Effector memory CD4-positive, alpha-beta T cell (primary cell): Measurements from ENCODE around the gene NET1.
"Not testable (repeated sequence)": the region's sequence is repeated elsewhere in the genome, so short reads cannot be mapped to it uniquely, and the experiment has no call there.

Source experiments
- DNase-seq, 3 donors: peaks; one replicate each; pipeline ENCODE4 v3.0.0-alpha.2; 2020
- H3K27ac ChIP-seq: 2 replicates; pipeline ENCODE4 v1.7.0; 2013; ENCODE audit warnings: mild to moderate bottlenecking, low read length, moderate library complexity; ENCODE audit not compliant: insufficient read depth, poor library complexity, severe bottlenecking
- H3K27me3 ChIP-seq: replicated peaks from 2 replicates; pipeline ENCODE4 v1.7.0; 2013; ENCODE audit warnings: mild to moderate bottlenecking, low read length; ENCODE audit not compliant: insufficient read depth, control insufficient read depth, poor library complexity, severe bottlenecking
- H3K36me3 ChIP-seq: 2 replicates; pipeline ENCODE4 v1.7.0; 2013; ENCODE audit warnings: mild to moderate bottlenecking, low read length, moderate library complexity; ENCODE audit not compliant: control insufficient read depth, insufficient read depth
- H3K4me1 ChIP-seq: 2 replicates; pipeline ENCODE4 v1.7.0; 2013; ENCODE audit warnings: low read length, mild to moderate bottlenecking; ENCODE audit not compliant: control insufficient read depth, insufficient read depth, poor library complexity, severe bottlenecking
- H3K4me3 ChIP-seq: 2 replicates; pipeline ENCODE4 v1.7.0; 2013; ENCODE audit warnings: low read length, low read depth, mild to moderate bottlenecking; ENCODE audit not compliant: insufficient read depth, poor library complexity, severe bottlenecking
- H3K9me3 ChIP-seq: 2 replicates; pipeline ENCODE4 v1.7.0; 2013; ENCODE audit warnings: mild to moderate bottlenecking, low read length, moderate library complexity; ENCODE audit not compliant: control insufficient read depth

NET1 gene

DNA sequence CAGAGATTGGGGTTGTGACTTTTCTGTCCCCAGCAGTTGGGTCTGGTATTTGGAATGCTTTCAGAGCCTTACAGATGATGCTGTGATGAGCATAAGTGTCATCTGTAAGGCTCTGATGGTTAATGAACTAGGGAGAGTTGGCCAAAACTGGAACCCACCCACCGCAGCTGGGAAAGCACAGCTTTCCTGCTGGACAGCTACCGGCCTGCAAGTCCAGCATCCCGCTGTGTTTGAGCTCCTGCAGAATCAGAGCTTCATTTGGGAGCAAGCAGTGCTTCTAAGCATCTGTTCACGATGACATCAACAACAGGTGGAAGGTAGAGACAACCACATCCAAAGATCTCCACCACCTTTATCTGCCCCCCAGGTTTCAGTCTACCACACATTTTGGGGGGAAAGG lies 35.9 kb upstream of the NET1 start:
- no peaks in the 10 kb centered on the region for H3K4me1 ChIP-seq
- no peak for DNase-seq
- H3K9me3 ChIP-seq = no peaks in the 10 kb centered on the region
- H3K4me3 ChIP-seq = no peak overlapping the region
- no peaks in the 10 kb centered on the region for H3K36me3 ChIP-seq
- no peak overlapping the region for H3K27ac ChIP-seq
- no peaks in the 10 kb centered on the region for H3K27me3 ChIP-seq

DNA sequence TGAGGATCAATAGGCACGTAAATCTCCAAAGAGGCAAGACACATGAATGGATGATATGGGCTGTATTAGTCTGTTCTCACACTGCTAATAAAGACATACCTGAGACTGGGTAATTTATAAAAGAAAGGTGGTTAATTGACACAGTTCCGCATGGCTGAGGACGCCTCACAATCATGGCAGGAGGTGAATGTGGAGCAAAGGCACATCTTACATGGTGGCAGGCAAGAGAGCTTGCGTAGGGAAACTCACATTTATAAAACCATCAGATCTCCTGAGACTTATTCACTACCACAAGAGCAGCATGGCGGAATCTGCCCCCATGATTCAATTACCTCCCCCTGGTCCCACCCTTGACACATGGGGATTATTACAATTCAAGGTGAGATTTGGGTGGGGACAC lies 33.2 kb upstream of the NET1 start:
- H3K27me3 ChIP-seq, H3K4me3 ChIP-seq, H3K4me1 ChIP-seq, H3K36me3 ChIP-seq, H3K27ac ChIP-seq, DNase-seq, H3K9me3 ChIP-seq: not testable (repeated sequence)

DNA sequence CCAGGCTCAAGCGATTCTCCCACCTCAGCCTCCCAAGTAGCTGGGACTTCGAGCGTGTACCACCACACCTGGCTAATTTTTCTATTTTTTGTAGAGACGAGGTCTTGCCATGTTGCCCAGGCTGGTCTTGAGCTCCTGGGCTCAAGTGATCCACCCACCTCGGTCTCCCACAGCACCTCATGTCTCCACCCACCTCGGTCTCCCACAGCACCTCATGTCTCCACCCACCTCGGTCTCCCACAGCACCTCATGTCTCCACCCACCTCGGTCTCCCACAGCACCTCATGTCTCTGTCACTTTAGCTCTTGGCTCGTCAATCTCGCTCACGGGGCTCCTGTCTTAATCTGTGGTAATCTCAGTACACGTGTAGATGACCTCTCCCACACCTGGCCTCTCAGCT lies 32.0 kb upstream of the NET1 start:
- not testable (repeated sequence) for H3K4me3 ChIP-seq, H3K4me1 ChIP-seq, H3K27ac ChIP-seq, H3K27me3 ChIP-seq, H3K36me3 ChIP-seq, DNase-seq, H3K9me3 ChIP-seq

DNA sequence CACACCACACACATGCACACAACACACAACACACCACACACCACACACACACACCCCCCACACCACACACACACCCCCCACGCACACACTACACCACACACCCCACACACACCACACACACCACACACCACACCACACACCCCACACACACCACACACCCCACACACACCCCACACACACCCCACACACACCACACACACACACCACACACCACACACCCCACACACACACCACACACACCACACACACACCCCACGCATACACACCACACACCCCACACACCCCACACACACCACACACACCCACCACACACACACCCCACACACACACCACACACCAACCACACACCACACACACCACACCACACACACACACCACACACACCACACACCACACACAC lies 31.2 kb upstream of the NET1 start:
- H3K36me3 ChIP-seq = no peaks in the 10 kb centered on the region
- no peak for DNase-seq
- H3K27ac ChIP-seq = no peak overlapping the region
- H3K4me1 ChIP-seq = no peaks in the 10 kb centered on the region
- no peaks in the 10 kb centered on the region for H3K9me3 ChIP-seq
- H3K27me3 ChIP-seq = no peaks in the 10 kb centered on the region
- H3K4me3 ChIP-seq = no peak overlapping the region

DNA sequence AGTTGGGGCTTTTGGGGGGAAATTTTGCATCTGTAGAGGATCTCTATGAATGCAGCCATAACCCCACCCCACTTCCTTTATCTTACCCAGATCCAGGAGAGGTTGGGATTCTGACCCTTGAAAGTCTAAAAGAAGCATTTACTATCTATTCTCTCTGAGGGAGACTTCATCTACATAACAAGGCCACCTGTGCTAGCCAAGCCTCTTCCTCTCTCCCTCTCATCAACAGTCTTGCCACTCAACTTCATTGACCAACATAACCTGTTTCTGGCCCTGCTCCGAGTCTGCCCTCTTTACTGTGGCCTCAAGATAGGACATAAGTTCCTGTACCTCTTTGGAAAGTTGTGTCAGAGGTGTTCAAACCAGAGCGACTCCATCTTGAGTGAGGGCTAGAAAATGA lies 27.1 kb upstream of the NET1 start:
- H3K4me3 ChIP-seq = no peak overlapping the region
- no peaks in the 10 kb centered on the region for H3K4me1 ChIP-seq
- no peak overlapping the region for H3K27ac ChIP-seq
- DNase-seq = no peak
- H3K9me3 ChIP-seq = no peaks in the 10 kb centered on the region
- no peaks in the 10 kb centered on the region for H3K36me3 ChIP-seq
- H3K27me3 ChIP-seq = no peaks in the 10 kb centered on the region

DNA sequence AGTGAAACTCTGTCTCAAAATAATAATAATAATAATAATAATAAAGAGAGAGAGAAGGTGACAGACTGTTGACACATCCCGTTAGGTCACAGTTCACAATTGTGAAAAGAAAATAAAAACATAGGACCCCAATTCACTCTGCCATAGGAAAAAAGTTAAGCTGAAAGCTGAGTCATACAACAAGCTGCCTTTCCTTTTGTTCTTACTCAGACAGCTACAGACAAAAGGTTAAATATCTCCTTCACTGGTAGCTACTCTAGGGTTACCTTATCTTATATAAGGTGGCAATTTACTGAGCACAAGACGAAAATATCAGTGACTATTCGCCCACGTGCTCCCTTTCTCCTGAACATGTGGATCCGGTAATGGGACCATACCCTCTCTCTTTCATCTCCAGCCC lies 25.2 kb upstream of the NET1 start:
- Histone ChIP-seq H3K9me3 (no peaks in the 10 kb centered on the region), H3K4me1 (no peaks in the 10 kb centered on the region), H3K27ac (no peak overlapping the region), H3K36me3 (no peaks in the 10 kb centered on the region), H3K4me3 (no peak overlapping the region), H3K27me3 (no peaks in the 10 kb centered on the region)
- no peak for DNase-seq

DNA sequence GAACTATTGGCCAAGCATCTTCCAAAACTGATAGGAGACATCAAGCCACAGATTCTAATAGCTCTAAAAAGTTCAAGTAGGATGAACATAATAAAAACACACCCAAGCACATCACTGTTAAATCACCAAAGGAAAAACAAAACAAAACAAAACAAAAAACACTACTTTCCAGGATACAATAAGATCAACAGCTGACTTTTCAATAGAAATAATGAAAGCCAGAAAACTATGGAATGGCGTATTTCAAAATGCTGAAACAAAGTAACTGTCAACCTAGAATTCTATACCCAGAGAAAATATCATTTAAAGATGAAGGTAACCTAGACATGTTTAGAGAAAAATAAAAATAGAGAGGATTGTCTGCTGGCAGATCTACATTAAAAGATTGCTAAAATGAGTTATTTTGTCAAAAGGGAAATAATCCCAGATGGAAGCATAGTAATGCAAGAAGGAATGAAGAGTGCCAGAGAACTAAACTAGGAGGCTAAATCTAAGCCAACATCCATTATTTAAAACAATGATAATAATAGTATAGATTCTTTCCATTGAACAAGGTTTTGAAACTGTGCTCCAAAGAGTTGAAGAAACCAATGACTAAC lies 21.7 kb upstream of the NET1 start:
- no peaks in the 10 kb centered on the region for H3K9me3 ChIP-seq
- H3K27ac ChIP-seq = no peak overlapping the region
- no peak for DNase-seq
- H3K4me1 ChIP-seq = no peaks in the 10 kb centered on the region
- no peaks in the 10 kb centered on the region for H3K36me3 ChIP-seq
- no peak overlapping the region for H3K4me3 ChIP-seq
- H3K27me3 ChIP-seq = no peaks in the 10 kb centered on the region

DNA sequence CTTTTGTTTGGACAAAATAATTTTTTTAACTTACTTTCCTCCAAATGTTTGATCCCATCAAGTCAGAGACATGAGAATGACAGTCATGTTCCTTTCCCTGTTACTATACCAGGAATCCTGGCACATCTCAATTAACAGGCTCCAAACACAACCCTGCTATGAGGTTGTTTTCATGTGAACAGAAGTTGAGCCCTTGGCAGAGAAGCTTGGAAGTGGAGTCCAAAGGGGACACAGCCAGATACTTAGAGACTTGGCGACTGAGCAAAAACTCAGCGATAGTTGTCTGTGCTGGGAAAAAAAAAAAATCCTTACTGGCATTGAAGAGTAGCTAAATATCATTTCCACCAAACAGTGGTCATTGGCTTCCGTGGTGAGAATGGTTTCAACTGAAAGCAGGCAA lies 20.6 kb upstream of the NET1 start:
- H3K27ac ChIP-seq = no peak overlapping the region
- H3K4me1 ChIP-seq = no peaks in the 10 kb centered on the region
- no peaks in the 10 kb centered on the region for H3K9me3 ChIP-seq
- no peak for DNase-seq
- H3K4me3 ChIP-seq = no peak overlapping the region
- H3K36me3 ChIP-seq = no peaks in the 10 kb centered on the region
- no peaks in the 10 kb centered on the region for H3K27me3 ChIP-seq

DNA sequence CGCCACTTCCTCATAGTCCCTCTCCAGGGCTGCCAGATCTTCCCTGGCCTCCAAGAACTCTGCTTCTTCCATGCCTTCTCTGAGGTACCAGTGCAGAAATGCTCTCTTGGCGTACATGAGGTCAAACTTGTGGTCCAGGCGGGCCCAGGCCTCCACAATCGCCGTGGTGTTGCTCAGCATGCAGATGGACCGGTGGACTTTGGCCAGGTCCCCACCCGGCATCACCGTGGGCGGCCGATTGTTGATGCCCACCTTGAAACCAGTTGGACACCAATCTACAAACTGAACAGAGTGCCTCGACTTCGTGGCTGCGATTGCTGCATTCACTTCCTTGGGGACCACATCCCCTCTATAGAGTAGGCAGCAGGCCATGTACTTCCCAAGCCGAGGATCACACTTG lies 18.8 kb upstream of the NET1 start:
- Histone ChIP-seq H3K9me3 (no peaks in the 10 kb centered on the region), H3K27ac (no peak overlapping the region), H3K4me1 (no peaks in the 10 kb centered on the region)

DNA sequence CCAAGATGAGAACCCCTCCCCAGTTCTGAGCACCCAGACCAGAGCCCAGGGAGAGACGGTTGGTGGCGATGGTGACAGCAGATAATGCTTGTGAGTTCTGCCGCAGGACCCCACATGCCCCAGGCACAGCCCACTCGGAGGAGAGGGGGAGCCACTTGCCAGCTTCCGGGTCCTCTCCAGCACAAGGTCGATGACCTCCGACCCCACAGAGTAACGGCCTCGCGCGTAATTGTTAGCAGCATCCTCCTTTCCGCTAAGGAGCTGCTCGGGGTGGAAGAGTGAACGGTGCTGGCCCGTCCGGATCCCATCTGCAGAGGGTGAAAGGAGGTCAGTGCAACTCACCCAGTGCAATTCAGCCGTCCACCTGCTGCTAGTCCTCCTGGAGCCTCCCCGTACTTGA lies 17.2 kb upstream of the NET1 start:
- H3K4me3 ChIP-seq = no peak overlapping the region
- no peak for DNase-seq
- H3K4me1 ChIP-seq = no peaks in the 10 kb centered on the region
- no peaks in the 10 kb centered on the region for H3K36me3 ChIP-seq
- no peaks in the 10 kb centered on the region for H3K27me3 ChIP-seq
- no peak overlapping the region for H3K27ac ChIP-seq
- no peaks in the 10 kb centered on the region for H3K9me3 ChIP-seq

More for the DNA sequence above, 18.8 kb upstream of the NET1 start:
- no peak overlapping the region for H3K4me3 ChIP-seq
- no peaks in the 10 kb centered on the region for H3K36me3 ChIP-seq
- H3K27me3 ChIP-seq = no peaks in the 10 kb centered on the region
- DNase-seq = no peak
